ENCODE data around the gene TMUB2.

TMUB2 gene

DNA sequence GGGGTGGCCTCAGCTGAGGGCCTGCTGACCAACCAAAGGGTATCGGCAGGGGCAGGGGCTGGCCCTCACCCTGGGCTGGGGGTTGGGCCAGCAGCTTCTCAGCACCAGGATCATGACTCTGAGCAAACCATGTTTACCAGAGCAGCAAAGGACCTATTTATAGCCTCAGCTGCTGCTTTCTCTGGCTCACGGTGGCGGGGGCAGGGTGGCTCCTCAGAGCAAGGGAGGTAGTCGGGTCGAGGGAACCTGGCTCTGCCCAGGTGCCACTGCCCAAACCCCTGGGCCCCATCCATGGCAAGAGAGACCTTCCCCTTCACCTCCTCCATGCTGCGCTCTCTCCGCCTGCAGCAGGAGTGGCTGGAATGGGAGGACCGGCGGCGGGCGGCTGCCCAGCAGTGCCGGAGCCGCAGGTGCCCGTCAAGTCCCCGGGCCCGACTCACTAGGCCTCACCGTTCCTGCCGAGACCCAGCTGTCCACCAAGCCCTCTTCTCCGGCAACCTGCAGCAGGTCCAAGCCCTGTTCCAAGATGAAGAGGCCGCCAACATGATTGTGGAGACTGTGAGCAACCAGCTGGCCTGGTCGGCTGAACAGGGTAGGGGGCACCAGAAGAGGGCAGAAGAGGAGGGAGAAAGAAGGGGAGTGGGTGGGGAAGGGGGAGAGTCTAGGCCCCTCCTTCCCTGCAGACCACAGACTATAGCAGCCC lies 16.1 kb upstream of the TMUB2 start, which contains the start of gene ASB16:
ASB16 (plus strand) TSS at position 206 of the 703 bp plus-strand sequence; CDS start at position 292, 86 bp downstream.
- H3K4me3 ChIP-seq (ENCODE audit: low read depth, low read length): no peak within 1 kb of the TSS
- H3K36me3 ChIP-seq (ENCODE audit: control insufficient read depth in 2 of 2, insufficient read depth in 1 of 2, low read length in 2 of 2): peaks cover 0 to 3% of the 10 kb centered on the region in 2 experiments; a peak in 2 of 3 replicates
- no peaks in the 10 kb centered on the region for H3K9me3 ChIP-seq (ENCODE audit: control insufficient read depth, insufficient read depth, low read depth, low read length)
- H3K4me1 ChIP-seq (ENCODE audit: control insufficient read depth, insufficient read depth, low read length): peaks cover 6% of the 10 kb centered on the region; the same call in 1 of the 2 replicates
- ChIA-PET POLR2A (interaction anchor here (0.5 to 3.1 kb wide), 6 partner anchors 15 to 1762 kb away, joined by 3 to 19 read pairs (median 6); partner anchors contain the start of genes HDAC5 and TMUB2), CTCF (interaction anchor here (0.6 to 3.4 kb wide), 8 partner anchors 12 to 1108 kb away, joined by 3 to 20 read pairs (median 4); no protein-coding TSS in a partner anchor)
- H3K27ac ChIP-seq (ENCODE audit: extremely low read depth, low read depth, low read length): no peak within 1 kb of the TSS
- TF ChIP-seq ZNF302 (tag by site-specific recombination; IDR thresholded peaks at IDR 0.05; ENCODE audit: low read depth) (no peak), ZNF221 (tag by site-specific recombination; IDR thresholded peaks at IDR 0.05; ENCODE audit: borderline replicate concordance) (no peak), SCRT2 (tag by site-specific recombination; IDR thresholded peaks at IDR 0.05) (peak; percentile 52), REPIN1 (tag by site-specific recombination; IDR thresholded peaks at IDR 0.05; ENCODE audit: low read depth) (no peak)

DNA sequence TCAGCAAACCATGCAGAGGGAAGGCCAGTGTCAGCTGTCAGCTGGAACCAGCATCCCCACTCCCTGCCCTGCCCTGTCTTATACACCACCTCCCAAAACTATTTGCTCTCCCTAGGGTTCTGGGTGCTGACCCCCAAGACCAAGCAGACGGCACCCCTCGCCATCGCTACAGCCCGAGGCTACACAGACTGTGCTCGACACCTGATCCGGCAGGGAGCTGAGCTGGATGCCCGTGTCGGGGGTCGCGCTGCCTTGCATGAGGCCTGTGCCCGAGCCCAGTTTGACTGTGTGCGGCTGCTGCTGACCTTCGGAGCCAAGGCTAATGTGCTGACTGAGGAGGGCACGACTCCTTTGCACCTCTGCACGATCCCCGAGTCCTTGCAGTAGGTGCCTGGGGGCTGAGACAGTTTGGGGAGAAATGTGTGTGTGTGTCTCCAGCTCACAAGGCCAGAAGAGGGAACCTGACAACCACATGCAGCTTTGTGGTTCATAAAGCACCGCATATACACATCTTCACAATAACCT lies 14.8 kb upstream of the TMUB2 start:
- CTCF ChIA-PET: interaction anchor here (0.6 to 1.5 kb wide), 9 partner anchors 13 to 351 kb away, joined by 3 to 5 read pairs (median 3); no protein-coding TSS in a partner anchor
- no peaks in the 10 kb centered on the region for H3K9me3 ChIP-seq (ENCODE audit: control insufficient read depth, insufficient read depth, low read depth, low read length)
- H3K36me3 ChIP-seq (ENCODE audit: control insufficient read depth in 2 of 2, insufficient read depth in 1 of 2, low read length in 2 of 2): peaks cover 6 to 12% of the 10 kb centered on the region in 2 experiments; a peak in 2 of 3 replicates
- H3K27ac ChIP-seq (ENCODE audit: extremely low read depth, low read depth, low read length): no peak overlapping the region
- H3K4me3 ChIP-seq (ENCODE audit: low read depth, low read length): no peak overlapping the region
- POLR2A ChIA-PET: interaction anchor here (0.6 to 3.1 kb wide), 4 partner anchors 14 to 173 kb away, joined by 3 to 19 read pairs (median 3); partner anchors contain the start of genes GRN, LSM12 and TMUB2
- peaks cover 6% of the 10 kb centered on the region; the same call in 1 of the 2 replicates for H3K4me1 ChIP-seq (ENCODE audit: control insufficient read depth, insufficient read depth, low read length)
- TF ChIP-seq ZNF600 (tag by site-specific recombination; IDR thresholded peaks at IDR 0.05): peak; percentile 21; the same call in 1 of the 2 replicates
- TF ChIP-seq ZNF704 (tag by site-specific recombination; IDR thresholded peaks at IDR 0.05): no peak
- peak; percentile 18; the same call in 1 of the 2 replicates for TF ChIP-seq GLIS2 (tag by site-specific recombination; IDR thresholded peaks at IDR 0.05)

GRCh38 chr17:44174427-44174826 lies 12.3 kb upstream of the TMUB2 start:
- no peak overlapping the region for H3K27ac ChIP-seq (ENCODE audit: extremely low read depth, low read depth, low read length)
- CTCF ChIA-PET: interaction anchor here (0.7 to 1.2 kb wide), 2 partner anchors 24 to 176 kb away, joined by 3 read pairs; no protein-coding TSS in a partner anchor
- no peaks in the 10 kb centered on the region for H3K9me3 ChIP-seq (ENCODE audit: control insufficient read depth, insufficient read depth, low read depth, low read length)
- no peak overlapping the region for H3K4me3 ChIP-seq (ENCODE audit: low read depth, low read length)
- TF ChIP-seq PRDM4 (tag by site-specific recombination; IDR thresholded peaks at IDR 0.05): 0 out of 2 replicates have a peak, but pooled peaks have one; percentile 40
- no peak for TF ChIP-seq ZNF473 (tag by site-specific recombination; IDR thresholded peaks at IDR 0.05)
- no peak for TF ChIP-seq ZNF335 (tag by site-specific recombination; conservative IDR thresholded peaks at IDR 0.05)
- peaks cover 9 to 33% of the 10 kb centered on the region in 2 experiments; a peak in 2 of 3 replicates for H3K36me3 ChIP-seq (ENCODE audit: control insufficient read depth in 2 of 2, insufficient read depth in 1 of 2, low read length in 2 of 2)
- peaks cover 3% of the 10 kb centered on the region; the same call in 1 of the 2 replicates for H3K4me1 ChIP-seq (ENCODE audit: control insufficient read depth, insufficient read depth, low read length)
- POLR2A ChIA-PET: interaction anchor here (0.7 to 1.9 kb wide), 3 partner anchors 12 to 153 kb away, joined by 3 to 4 read pairs (median 4); no protein-coding TSS in a partner anchor

DNA sequence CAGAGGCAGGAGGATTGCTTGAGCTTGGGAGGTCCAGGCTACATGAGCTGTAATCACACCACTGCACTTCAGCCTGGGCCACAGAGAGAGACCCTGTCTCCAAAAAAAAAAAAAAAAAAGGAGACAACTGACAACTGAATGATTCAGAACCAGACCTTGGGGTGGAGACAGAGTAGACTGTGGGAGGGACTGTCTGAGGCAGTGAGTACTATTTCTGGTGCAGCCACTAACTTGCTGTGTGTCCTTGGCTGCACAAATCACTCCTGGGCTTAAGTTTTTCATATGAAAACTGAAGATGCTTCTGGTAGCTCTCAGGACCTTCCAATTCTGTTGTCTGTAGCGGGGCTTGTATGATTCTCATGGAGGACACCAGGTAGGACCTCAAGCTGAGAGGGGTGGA lies 10.5 kb upstream of the TMUB2 start:
- ChIA-PET CTCF (interaction anchor here (0.6 to 0.7 kb wide), 3 partner anchors 22 to 1391 kb away, joined by 4 read pairs; no protein-coding TSS in a partner anchor), POLR2A (interaction anchor here (1.0 kb wide), 1 partner anchor 42 kb away, joined by 3 read pairs; no protein-coding TSS in a partner anchor)
- no peak overlapping the region for H3K4me3 ChIP-seq (ENCODE audit: low read depth, low read length)

More for the DNA sequence above, 10.5 kb upstream of the TMUB2 start:
- H3K36me3 ChIP-seq (ENCODE audit: control insufficient read depth in 2 of 2, insufficient read depth in 1 of 2, low read length in 2 of 2): peaks cover 9 to 33% of the 10 kb centered on the region in 2 experiments; a peak in 2 of 3 replicates
- H3K27ac ChIP-seq (ENCODE audit: extremely low read depth, low read depth, low read length): no peak overlapping the region
- H3K4me1 ChIP-seq (ENCODE audit: control insufficient read depth, insufficient read depth, low read length): no peaks in the 10 kb centered on the region
- no peak for TF ChIP-seq OVOL3 (tag by site-specific recombination; IDR thresholded peaks at IDR 0.05)
- 0 out of 2 replicates have a peak, but pooled peaks have one; percentile 15 for TF ChIP-seq GLIS1 (tag by site-specific recombination; IDR thresholded peaks at IDR 0.05)
- H3K9me3 ChIP-seq (ENCODE audit: control insufficient read depth, insufficient read depth, low read depth, low read length): no peaks in the 10 kb centered on the region

Data from HEK293 (cell line).